ENCODE results near the gene VIL1.

VIL1 gene

DNA sequence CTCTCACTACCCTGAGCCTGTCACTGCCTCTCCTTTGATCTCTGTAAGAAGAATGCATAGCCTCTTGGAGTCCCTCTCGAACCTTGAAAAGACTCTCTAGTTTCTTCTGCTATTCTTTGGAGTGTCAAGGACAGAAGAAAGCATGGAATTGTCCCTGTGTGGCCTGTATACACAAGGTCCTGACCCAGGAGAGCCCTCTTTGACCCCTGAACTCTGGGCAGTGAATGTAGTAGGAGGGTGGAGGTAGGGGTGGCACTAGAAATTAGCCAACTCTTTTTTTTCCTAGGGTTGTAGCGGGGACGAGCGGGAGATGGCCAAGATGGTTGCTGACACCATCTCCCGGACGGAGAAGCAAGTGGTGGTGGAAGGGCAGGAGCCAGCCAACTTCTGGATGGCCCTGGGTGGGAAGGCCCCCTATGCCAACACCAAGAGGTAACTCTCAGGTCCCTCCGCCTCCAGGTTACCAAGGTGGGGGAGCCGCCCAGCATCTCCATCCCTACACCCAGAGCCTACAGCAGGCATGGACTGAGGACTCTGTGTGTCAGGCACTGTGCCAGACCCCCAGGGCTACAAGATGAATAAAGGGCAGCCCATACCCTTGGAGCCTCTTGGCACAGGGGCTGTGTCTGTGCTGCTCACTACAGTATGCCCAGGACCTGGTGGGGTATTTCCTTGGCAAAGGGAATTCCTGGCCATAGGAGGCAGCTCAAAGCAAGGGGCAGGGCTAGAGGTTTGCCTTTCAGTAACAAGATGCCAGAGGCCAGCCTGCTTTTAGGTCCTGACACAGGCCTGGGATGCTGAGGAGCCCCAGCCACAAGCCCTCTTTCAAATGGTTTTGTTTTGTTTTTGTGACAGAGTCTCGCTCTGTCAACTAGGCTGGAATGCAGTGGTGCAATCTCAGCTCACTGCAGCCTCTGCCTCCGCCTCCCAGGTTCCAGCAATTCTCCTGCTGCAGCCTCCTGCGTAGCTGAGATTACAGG, 16.4 kb downstream of the VIL1 start:
- TF ChIP-seq GABPA (IDR thresholded peaks at IDR 0.05; ENCODE audit: low read depth) (no peak), SPI1 (IDR thresholded peaks at IDR 0.05; ENCODE audit: borderline replicate concordance, low read depth) (no peak), POLR2AphosphoS5 (IDR thresholded peaks at IDR 0.05; ENCODE audit: low read depth) (no peak)
- TF ChIP-seq, protein P1, sequence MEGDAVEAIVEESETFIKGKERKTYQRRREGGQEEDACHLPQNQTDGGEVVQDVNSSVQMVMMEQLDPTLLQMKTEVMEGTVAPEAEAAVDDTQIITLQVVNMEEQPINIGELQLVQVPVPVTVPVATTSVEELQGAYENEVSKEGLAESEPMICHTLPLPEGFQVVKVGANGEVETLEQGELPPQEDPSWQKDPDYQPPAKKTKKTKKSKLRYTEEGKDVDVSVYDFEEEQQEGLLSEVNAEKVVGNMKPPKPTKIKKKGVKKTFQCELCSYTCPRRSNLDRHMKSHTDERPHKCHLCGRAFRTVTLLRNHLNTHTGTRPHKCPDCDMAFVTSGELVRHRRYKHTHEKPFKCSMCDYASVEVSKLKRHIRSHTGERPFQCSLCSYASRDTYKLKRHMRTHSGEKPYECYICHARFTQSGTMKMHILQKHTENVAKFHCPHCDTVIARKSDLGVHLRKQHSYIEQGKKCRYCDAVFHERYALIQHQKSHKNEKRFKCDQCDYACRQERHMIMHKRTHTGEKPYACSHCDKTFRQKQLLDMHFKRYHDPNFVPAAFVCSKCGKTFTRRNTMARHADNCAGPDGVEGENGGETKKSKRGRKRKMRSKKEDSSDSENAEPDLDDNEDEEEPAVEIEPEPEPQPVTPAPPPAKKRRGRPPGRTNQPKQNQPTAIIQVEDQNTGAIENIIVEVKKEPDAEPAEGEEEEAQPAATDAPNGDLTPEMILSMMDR (IDR thresholded peaks at IDR 0.05; ENCODE audit: insufficient read depth, low read length) = no peak
- TF ChIP-seq, protein P2, sequence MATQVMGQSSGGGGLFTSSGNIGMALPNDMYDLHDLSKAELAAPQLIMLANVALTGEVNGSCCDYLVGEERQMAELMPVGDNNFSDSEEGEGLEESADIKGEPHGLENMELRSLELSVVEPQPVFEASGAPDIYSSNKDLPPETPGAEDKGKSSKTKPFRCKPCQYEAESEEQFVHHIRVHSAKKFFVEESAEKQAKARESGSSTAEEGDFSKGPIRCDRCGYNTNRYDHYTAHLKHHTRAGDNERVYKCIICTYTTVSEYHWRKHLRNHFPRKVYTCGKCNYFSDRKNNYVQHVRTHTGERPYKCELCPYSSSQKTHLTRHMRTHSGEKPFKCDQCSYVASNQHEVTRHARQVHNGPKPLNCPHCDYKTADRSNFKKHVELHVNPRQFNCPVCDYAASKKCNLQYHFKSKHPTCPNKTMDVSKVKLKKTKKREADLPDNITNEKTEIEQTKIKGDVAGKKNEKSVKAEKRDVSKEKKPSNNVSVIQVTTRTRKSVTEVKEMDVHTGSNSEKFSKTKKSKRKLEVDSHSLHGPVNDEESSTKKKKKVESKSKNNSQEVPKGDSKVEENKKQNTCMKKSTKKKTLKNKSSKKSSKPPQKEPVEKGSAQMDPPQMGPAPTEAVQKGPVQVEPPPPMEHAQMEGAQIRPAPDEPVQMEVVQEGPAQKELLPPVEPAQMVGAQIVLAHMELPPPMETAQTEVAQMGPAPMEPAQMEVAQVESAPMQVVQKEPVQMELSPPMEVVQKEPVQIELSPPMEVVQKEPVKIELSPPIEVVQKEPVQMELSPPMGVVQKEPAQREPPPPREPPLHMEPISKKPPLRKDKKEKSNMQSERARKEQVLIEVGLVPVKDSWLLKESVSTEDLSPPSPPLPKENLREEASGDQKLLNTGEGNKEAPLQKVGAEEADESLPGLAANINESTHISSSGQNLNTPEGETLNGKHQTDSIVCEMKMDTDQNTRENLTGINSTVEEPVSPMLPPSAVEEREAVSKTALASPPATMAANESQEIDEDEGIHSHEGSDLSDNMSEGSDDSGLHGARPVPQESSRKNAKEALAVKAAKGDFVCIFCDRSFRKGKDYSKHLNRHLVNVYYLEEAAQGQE (IDR thresholded peaks at IDR 0.05; ENCODE audit: insufficient replicate concordance, low read depth) = no peak
- no peak for DNase-seq (ENCODE audit: low read depth in 1 of 2, low spot score in 1 of 2)
- Histone ChIP-seq H3K27ac (replicated peaks) (no peak overlapping the region), H3K4me3 (replicated peaks; ENCODE audit: insufficient read depth, low read length) (no peak overlapping the region), H3K27me3 (ENCODE audit: insufficient read depth, poor library complexity, severe bottlenecking) (no peaks in the 10 kb centered on the region)

DNA sequence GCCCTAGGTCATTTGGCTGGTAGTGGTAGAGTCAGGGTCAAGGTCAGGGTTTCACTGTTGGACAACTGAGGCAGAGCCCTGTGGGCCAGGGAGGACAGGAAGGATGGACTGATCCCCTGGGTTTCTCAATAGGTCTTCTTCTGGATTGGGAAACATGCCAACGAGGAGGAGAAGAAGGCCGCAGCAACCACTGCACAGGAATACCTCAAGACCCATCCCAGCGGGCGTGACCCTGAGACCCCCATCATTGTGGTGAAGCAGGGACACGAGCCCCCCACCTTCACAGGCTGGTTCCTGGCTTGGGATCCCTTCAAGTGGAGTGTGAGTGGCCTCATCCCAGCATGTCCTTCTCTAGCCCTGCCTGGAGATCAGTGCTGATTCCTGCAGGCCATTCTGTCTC, 18.1 kb downstream of the VIL1 start:
- no peaks in the 10 kb centered on the region for H3K27me3 ChIP-seq (ENCODE audit: insufficient read depth, poor library complexity, severe bottlenecking)
- no peak overlapping the region for H3K27ac ChIP-seq (replicated peaks)
- DNase-seq (ENCODE audit: low read depth in 1 of 2, low spot score in 1 of 2) = no peak
- H3K4me3 ChIP-seq (replicated peaks; ENCODE audit: insufficient read depth, low read length) = no peak overlapping the region
- TF ChIP-seq SPI1 (IDR thresholded peaks at IDR 0.05; ENCODE audit: borderline replicate concordance, low read depth) (no peak), GABPA (IDR thresholded peaks at IDR 0.05; ENCODE audit: low read depth) (no peak), POLR2AphosphoS5 (IDR thresholded peaks at IDR 0.05; ENCODE audit: low read depth) (no peak)
- TF ChIP-seq, protein P2 (IDR thresholded peaks at IDR 0.05; ENCODE audit: insufficient replicate concordance, low read depth) = no peak
- TF ChIP-seq, protein P1 (IDR thresholded peaks at IDR 0.05; ENCODE audit: insufficient read depth, low read length) = no peak

DNA sequence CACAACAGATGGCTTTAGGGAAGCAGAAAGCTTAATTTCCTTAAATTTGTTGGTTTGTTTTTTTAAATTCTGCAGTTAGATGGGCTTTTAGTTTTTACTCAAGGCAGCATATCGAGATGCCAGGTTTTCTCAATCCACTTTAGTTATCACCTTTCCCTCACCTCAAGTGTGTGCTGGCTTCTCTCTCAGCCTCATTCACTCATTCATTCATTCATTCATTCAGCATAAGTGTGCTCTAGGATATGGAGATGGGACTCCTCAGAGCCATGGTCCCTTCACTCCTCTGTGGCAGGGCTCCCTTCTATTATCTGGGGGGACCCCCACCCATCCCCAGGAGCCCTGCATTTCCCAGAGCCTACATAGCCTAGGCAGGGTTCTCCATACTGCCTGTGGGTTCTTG, 19.0 kb downstream of the VIL1 start:
- no peak overlapping the region for H3K4me3 ChIP-seq (replicated peaks; ENCODE audit: insufficient read depth, low read length)
- no peaks in the 10 kb centered on the region for H3K27me3 ChIP-seq (ENCODE audit: insufficient read depth, poor library complexity, severe bottlenecking)
- TF ChIP-seq, protein P1 (IDR thresholded peaks at IDR 0.05; ENCODE audit: insufficient read depth, low read length) = no peak
- no peak for TF ChIP-seq POLR2AphosphoS5 (IDR thresholded peaks at IDR 0.05; ENCODE audit: low read depth)
- TF ChIP-seq SPI1 (IDR thresholded peaks at IDR 0.05; ENCODE audit: borderline replicate concordance, low read depth) = no peak
- H3K27ac ChIP-seq (replicated peaks) = no peak overlapping the region
- no peak for DNase-seq (ENCODE audit: low read depth in 1 of 2, low spot score in 1 of 2)

Data from HL-60 (cell line).